HL-60 (cell line): ENCODE data around the gene SRD5A2.
A peak's percentile ranks its signal among the peaks of the same experiment; 100 is the strongest.

Experiments used
- DNase-seq, 2 experiments: peaks; one replicate each; pipeline ENCODE4 v3.0.0-alpha.2; 2010 to 2020; ENCODE audit warnings: low read depth in 1 of 2, low spot score in 1 of 2
- H3K27ac ChIP-seq: fragments of 250-450 bp; sonication (Bioruptor Pico); replicated peaks from 2 replicates; pipeline ENCODE4 v1.5.1; 2020; ENCODE audit warnings: mild to moderate bottlenecking, moderate library complexity
- H3K27me3 ChIP-seq: fragments of 250-450 bp; sonication (Bioruptor Pico); 2 replicates; pipeline ENCODE4 v1.5.1; 2021; ENCODE audit warnings: mild to moderate bottlenecking, moderate library complexity; ENCODE audit not compliant: insufficient read depth, poor library complexity, severe bottlenecking
- H3K4me3 ChIP-seq: replicated peaks from 2 replicates; pipeline ENCODE4 v1.5.1; 2011; ENCODE audit warnings: mild to moderate bottlenecking, control low read depth, low read length; ENCODE audit not compliant: insufficient read depth
- CTCF ChIP-seq: IDR thresholded peaks from one replicate; pipeline ENCODE4 v1.5.1; 2011; ENCODE audit warnings: low read length, control low read depth, inconsistent platforms; ENCODE audit not compliant: insufficient read depth
- GABPA ChIP-seq: IDR thresholded peaks from 2 replicates; pipeline ENCODE4 v1.6.1; 2012; ENCODE audit warnings: low read depth
- POLR2AphosphoS5 ChIP-seq: IDR thresholded peaks from 2 replicates; pipeline ENCODE4 v1.6.1; 2012; ENCODE audit warnings: low read depth
- REST ChIP-seq: IDR thresholded peaks from 2 replicates; pipeline ENCODE4 v1.6.1; 2012; ENCODE audit warnings: low read depth; ENCODE audit not compliant: insufficient replicate concordance
- SPI1 ChIP-seq: IDR thresholded peaks from 2 replicates; pipeline ENCODE4 v1.6.1; 2012; ENCODE audit warnings: low read depth, mild to moderate bottlenecking, borderline replicate concordance

SRD5A2 gene

GRCh38 chr2:31567679-31568078 lies 13.1 kb downstream of the SRD5A2 start:
- no peak for TF ChIP-seq GABPA
- no peak for TF ChIP-seq POLR2AphosphoS5
- no peak for TF ChIP-seq SPI1
- TF ChIP-seq CTCF, result no peak
- TF ChIP-seq REST, result no peak
- Histone ChIP-seq H3K4me3 (no peak overlapping the region), H3K27ac (no peak overlapping the region), H3K27me3 (no peaks in the 10 kb centered on the region)
- no peak for DNase-seq

GRCh38 chr2:31563273-31563839 lies 17.4 kb downstream of the SRD5A2 start:
- DNase-seq, result no peak
- TF ChIP-seq REST, result peak; percentile 71
- TF ChIP-seq GABPA, result no peak
- no peak for TF ChIP-seq SPI1
- TF ChIP-seq CTCF, result no peak
- no peak for TF ChIP-seq POLR2AphosphoS5
- no peak overlapping the region for H3K4me3 ChIP-seq
- H3K27me3 ChIP-seq, result no peaks in the 10 kb centered on the region
- H3K27ac ChIP-seq, result no peak overlapping the region

GRCh38 chr2:31561823-31562222 lies 18.9 kb downstream of the SRD5A2 start:
- H3K27me3 ChIP-seq, result no peaks in the 10 kb centered on the region
- no peak for DNase-seq
- H3K27ac ChIP-seq, result no peak overlapping the region
- TF ChIP-seq REST, result no peak
- TF ChIP-seq SPI1, result no peak
- TF ChIP-seq CTCF, result no peak
- no peak for TF ChIP-seq POLR2AphosphoS5
- no peak for TF ChIP-seq GABPA
- no peak overlapping the region for H3K4me3 ChIP-seq
